NCI-H146 treated with DMSO at 0.1 percent for 48 hours (cell line): ENCODE data around the gene MEGF6.
A peak's percentile ranks its signal among the peaks of the same experiment; 100 is the strongest.

Experiments used
- DNase-seq: peaks from one replicate; lab custom pipeline; 2025; ENCODE audit not compliant: unreplicated experiment; lab: John Stamatoyannopoulos, UW

The MEGF6 gene

DNA sequence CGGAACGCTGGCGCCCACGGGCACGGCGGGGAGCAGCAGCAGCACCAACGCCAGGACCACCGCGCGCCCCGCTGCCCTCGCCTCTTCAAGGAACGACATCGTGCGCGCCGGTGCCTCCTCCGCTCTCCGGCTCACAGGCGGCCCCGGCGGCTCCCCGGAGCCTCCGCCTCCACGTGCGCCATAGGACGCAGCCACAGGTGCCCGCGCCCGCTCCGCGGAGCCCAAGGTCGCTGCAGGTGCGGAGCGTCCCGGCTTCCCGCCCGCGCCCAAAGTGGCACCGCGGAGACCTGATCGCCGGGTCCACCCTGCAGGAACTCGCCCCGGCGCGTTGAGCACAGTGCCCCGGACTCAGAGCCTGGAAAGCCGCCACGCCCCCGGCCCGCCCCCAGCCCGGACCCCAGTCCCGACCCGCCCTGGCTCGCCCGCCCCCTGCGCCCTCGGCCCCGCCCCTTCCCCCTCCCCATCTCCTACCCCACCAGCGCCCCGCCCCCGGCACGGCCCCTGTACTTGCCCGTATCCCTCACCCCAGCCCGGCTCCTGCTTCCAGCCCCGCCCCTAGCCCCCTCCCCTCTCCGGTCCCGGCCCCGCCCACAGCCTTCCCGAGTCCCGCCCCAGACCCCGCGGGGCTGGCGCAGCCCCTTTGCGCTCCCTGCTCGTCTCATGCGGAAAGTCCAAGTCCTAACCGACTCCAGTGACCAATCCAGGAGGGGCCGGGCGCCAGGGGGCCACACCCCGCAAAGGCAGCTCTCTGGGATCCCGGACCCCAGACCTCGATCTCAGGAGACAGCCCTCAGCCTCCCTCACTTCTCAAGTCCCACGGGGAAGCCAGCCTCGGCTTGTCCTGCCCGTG is at the start of gene MEGF6:
TSS of gene MEGF6 (minus strand) at position 339 of the 850 bp plus-strand sequence. CDS start at position 99, 240 bp downstream.
- peak; percentile 46 for DNase-seq

DNA sequence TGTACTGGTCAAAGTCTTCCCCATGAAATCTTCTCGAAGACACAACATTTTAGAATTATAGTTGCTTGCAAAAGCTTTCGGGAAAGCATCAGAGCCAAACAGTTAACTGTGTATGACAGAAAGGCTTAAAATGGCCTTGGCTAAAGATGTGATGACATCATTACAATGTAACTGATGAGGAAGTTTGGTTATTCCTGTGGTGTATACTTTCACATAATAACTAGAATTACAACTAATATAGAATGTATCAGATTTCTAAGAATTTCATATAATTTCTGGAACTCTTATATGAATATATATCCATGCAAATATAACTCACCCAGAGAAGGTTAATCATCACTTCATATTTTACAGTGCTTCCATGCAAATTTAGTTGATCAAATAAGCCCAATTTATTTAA is 49.4 kb upstream of the MEGF6 start:
- no peak for DNase-seq

- no peak for DNase-seq
Measured at GRCh38 chr1:3659093-3659492, 47.8 kb upstream of the MEGF6 start.

DNA sequence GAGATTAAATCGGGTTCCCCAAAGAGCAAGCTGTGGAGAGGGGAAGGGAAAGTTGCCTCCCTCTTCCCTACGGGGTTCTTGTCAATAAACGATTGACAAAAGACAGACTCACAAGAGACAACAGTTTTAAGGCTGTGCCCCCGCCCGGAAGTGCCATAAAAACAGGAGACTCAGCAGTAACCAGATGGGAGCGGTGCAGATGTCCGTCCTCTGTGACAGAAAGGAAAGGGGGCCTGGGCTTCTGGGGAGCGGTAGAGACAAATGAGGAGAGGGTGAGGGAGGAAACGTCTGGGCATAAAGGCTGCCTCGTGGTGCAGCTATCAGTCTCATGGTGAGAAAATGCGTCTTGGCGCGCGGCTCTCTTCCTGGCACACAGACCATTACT is 46.9 kb upstream of the MEGF6 start:
- DNase-seq = no peak

GRCh38 chr1:3657578-3658230 is 46.4 kb upstream of the MEGF6 start:
- DNase-seq = no peak

DNA sequence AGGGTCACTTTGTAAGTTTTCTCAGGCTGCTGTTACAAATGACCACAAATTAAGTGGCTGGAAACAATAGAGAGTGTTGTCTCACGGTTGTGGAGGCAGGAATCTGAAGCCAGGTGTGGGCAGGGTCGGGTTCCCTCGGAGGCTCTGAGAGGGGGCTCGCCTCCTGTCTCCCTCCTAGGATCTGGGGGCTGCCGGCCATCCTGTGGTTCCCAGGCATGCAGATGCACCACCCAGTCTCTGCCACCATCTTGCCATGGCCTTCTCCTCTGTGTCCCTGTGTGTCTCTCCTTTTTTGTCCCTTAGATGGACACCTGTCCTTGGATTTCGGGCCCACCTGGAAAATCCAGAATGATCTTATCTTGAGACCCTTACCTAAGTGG is 45.8 kb upstream of the MEGF6 start:
- no peak for DNase-seq

- no peak for DNase-seq
Measured at GRCh38 chr1:3656450-3657095, 45.3 kb upstream of the MEGF6 start.

DNA sequence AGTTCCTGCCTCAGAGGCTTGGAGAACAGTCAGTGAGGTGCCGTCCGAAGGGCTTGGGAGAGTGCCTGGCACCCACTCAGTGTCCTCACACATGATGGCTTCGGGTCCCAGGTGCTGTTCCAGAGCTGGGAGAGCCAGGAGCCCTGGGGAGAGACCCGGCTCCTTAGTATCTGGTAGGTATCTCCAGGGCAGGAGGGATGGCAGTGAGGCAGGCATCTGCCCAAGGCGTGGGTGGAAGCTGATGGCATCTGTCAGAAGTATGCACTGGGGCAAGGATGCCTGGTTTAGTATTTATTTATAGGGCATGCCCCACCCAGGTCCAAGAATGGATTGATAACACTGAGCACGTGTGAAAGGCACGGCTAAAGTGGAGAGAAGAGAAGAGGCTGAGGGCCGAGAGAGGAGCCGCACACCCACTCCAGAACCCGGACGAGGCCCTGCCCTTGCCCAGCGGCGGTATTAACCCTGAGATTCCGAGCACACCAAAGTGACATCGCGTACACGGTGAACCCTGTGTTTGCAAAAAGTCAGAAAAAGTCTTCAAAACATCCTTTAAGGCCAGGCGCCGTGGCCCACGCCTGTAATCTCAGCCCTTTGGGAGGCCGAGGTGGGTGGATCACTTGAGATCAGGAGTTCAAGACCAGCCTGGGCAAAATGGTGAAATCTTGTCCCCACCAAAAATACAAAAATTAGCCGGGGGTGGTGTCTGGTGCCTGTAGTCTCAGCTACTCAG is 43.4 kb upstream of the MEGF6 start:
- DNase-seq = no peak

- no peak for DNase-seq
Measured at GRCh38 chr1:3653286-3653618, 41.9 kb upstream of the MEGF6 start.

GRCh38 chr1:3652548-3653285 is 41.4 kb upstream of the MEGF6 start:
- DNase-seq = peak; percentile 6

GRCh38 chr1:3651930-3652547 is 40.7 kb upstream of the MEGF6 start, which contains the start of gene TP73:
Gene TP73, plus strand, starts transcription at chr1:3652516. Its CDS starts 29,850 bp downstream, at chr1:3682366.
- peak; percentile 17 for DNase-seq

- DNase-seq = no peak
Measured at GRCh38 chr1:3651026-3651929, 40.0 kb upstream of the MEGF6 start.

DNA sequence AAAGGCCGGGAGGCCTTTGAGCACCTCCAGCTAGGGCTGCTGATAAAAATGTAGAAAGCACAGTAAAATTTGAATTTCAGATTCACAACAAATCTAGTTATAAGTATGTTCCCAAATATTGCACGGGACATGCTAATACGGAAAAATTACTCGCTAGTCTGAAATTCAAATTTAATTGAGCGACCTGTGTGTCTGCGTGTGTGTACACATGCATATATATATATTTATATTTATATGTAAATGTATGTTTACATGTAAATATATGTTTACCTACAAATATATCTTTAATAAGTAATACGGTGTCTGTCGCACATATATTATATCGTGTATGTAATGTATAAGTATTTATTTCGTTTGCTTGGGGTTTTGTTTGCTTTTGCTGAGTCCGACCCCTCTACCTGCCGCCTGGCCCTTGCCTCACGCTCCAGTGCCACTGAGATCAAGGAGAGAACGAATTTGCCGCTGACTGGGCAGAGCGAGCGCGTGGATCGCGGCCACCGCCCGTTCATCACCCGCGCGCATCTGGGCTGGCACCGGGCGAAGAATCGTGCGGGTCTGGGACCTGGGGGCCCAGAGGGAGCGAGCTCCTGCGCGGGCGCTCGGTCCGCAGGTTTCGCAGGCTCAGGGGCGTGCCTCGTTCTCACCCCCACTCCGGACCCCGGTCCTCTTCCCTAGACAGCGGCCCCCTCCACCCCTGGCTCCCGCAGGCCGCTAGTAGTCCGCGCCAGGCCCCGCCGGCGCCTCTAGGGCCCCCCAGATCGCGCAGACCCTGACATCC is 39.1 kb upstream of the MEGF6 start:
- no peak for DNase-seq

GRCh38 chr1:3649342-3650247 is 38.3 kb upstream of the MEGF6 start, which contains the start of gene WRAP73:
Gene WRAP73, minus strand, starts transcription at chr1:3650103. Its CDS starts 104 bp downstream, at chr1:3649999.
- peak; percentile 69 for DNase-seq

DNA sequence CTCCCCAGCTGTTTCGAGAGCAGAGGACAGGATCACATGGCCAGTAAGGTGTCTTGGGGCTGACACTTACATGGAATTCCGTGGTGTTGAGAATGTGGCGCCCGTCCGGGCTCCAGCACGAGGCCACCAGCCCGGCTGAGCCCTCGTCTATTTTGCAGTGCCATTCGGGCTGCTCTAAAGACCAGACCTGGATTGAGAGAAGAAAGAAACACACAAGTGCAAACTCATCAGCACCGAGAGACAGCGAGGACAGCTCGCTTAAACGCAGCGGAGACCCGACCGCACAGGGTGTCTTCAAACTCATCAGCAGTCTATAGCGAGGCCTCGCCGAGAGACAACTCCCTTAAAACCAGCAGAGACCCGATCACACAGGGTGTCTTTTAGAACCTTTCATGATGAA is 35.3 kb upstream of the MEGF6 start:
- DNase-seq = no peak

- no peak for DNase-seq
Measured at GRCh38 chr1:3645666-3646355, 34.5 kb upstream of the MEGF6 start.

- no peak for DNase-seq
Measured at GRCh38 chr1:3645247-3645646, 33.9 kb upstream of the MEGF6 start.
